Effector CD4-positive, alpha-beta T cell (primary cell): Measurements from ENCODE around the gene IL10RB.

Experiments used
- DNase-seq: peaks from one replicate; pipeline ENCODE4 v3.0.0-alpha.2; 2020

Gene IL10RB

GRCh38 chr21:33268393-33268736, 2.2 kb downstream of the IL10RB start:
- DNase-seq = no peak

- DNase-seq = peak; percentile 35
Observed at GRCh38 chr21:33268737-33269441, 2.7 kb downstream of the IL10RB start.

- no peak for DNase-seq
Observed at GRCh38 chr21:33270986-33271385, 4.8 kb downstream of the IL10RB start.

- DNase-seq = no peak
Observed at GRCh38 chr21:33273044-33273443, 6.9 kb downstream of the IL10RB start.

- no peak for DNase-seq
Observed at GRCh38 chr21:33278721-33279120, 12.6 kb downstream of the IL10RB start.

GRCh38 chr21:33279330-33279820, 13.2 kb downstream of the IL10RB start:
- DNase-seq = no peak

GRCh38 chr21:33281096-33281652, 15.0 kb downstream of the IL10RB start:
- no peak for DNase-seq

- no peak for DNase-seq
Observed at GRCh38 chr21:33283203-33283602, 17.0 kb downstream of the IL10RB start.

GRCh38 chr21:33286076-33286475, 19.9 kb downstream of the IL10RB start:
- no peak for DNase-seq

GRCh38 chr21:33286600-33287456, 20.7 kb downstream of the IL10RB start:
- no peak for DNase-seq

GRCh38 chr21:33289199-33289819, 23.1 kb downstream of the IL10RB start:
- no peak for DNase-seq

- DNase-seq = no peak
Observed at GRCh38 chr21:33290441-33290840, 24.3 kb downstream of the IL10RB start.

- DNase-seq = no peak
Observed at GRCh38 chr21:33291686-33292085, 25.5 kb downstream of the IL10RB start.

GRCh38 chr21:33292724-33293123, 26.6 kb downstream of the IL10RB start:
- DNase-seq = no peak

GRCh38 chr21:33293136-33293535, 27.0 kb downstream of the IL10RB start:
- DNase-seq = no peak

- no peak for DNase-seq
Observed at GRCh38 chr21:33293811-33294216, 27.6 kb downstream of the IL10RB start.

GRCh38 chr21:33296156-33296555, 30.0 kb downstream of the IL10RB start:
- DNase-seq = no peak

- DNase-seq = no peak
Observed at GRCh38 chr21:33299181-33299752, 33.1 kb downstream of the IL10RB start.

GRCh38 chr21:33300701-33301631, 34.8 kb downstream of the IL10RB start:
- DNase-seq = no peak

GRCh38 chr21:33301632-33302002, 35.5 kb downstream of the IL10RB start:
- no peak for DNase-seq

- DNase-seq = no peak
Observed at GRCh38 chr21:33302055-33302454, 35.9 kb downstream of the IL10RB start.

- no peak for DNase-seq
Observed at GRCh38 chr21:33302796-33303195, 36.6 kb downstream of the IL10RB start.
